Activated naive CD4-positive, alpha-beta T cell treated with anti-CD3 and anti-CD28 coated beads, Interleukin-2, amount 50 U/mL, for 72 hours (primary cell): Measurements from ENCODE around the gene ZFAND3. TPM values are rescaled to one million over a fixed set of nuclear protein-coding genes. Genes with fewer than 3 reads are reported as not detected.

ENCODE experiments used
- ATAC-seq, 2 donors: fragments of 150-1000 bp; cut with Tn5 transposase; 2 replicates each; pipeline ENCODE4 v1.10.0; 2021; ENCODE audit warnings: mild to moderate bottlenecking in 2 of 2, moderate library complexity in 2 of 2
- DNase-seq, 2 donors: peaks; one replicate each; pipeline ENCODE4 v3.0.0; 2021 to 2022; ENCODE audit warnings: low spot score in 2 of 2
- H3K27ac Mint-ChIP-seq, 2 donors: one replicate each; pipeline ENCODE4 v1.8.0; 2022; ENCODE audit warnings: mild to moderate bottlenecking in 2 of 2, mixed read lengths in 2 of 2
- H3K36me3 Mint-ChIP-seq, 2 donors: one replicate each; pipeline ENCODE4 v1.8.0; 2022; ENCODE audit warnings: mixed read lengths in 2 of 2
- H3K9me3 Mint-ChIP-seq, 2 donors: one replicate each; pipeline ENCODE4 v1.8.0; 2022; ENCODE audit warnings: mixed read lengths in 2 of 2
- total RNA-seq, 2 donors: library from RNA; stranded (reverse); gene quantifications; one replicate each; pipeline ENCODE4 v1.2.3, GENCODE V29; 2022

Gene ZFAND3
- total RNA-seq, 2 donors from 2014 or later = 34.1 to 37.2 TPM

DNA sequence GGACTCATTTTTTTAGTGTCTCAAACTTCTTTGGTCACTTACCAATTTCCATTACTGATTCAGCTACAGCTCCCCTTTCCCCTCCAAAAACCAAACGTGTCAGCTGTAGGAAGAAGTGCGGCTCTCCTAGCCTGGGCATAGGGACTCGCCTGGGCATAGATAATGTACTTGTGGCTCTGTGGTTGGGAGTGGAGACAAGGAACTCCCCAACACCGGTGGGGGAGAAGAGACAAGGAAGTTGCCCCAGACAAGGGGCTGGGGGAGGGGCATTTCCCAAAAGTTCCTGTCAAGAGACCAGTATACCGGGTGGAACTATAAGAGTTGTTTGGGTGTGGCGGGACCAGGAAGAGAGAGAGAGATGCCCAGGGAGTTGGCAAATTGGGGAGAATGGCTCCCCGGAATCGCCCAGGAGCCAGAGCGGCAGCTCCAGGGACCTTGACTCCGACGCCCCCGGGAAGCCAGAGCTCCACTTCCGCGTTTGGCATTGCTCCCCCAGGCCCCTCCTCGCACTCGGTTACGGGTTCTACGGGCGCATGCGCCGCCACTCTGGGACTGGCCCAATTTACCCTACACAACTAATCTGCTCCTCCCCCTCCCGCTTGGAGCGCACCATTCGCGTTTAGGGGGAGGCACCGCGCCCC is 871 bp upstream of the ZFAND3 start:
- peak; percentile 91 to 95 for DNase-seq
- Mint-ChIP-seq H3K36me3 (peaks cover 9% of the 10 kb centered on the region in 2 donors), H3K27ac (peak overlapping the region; percentile 99 to 100), H3K9me3 (no peaks in the 10 kb centered on the region)
- peak; percentile 79 to 81 for ATAC-seq

DNA sequence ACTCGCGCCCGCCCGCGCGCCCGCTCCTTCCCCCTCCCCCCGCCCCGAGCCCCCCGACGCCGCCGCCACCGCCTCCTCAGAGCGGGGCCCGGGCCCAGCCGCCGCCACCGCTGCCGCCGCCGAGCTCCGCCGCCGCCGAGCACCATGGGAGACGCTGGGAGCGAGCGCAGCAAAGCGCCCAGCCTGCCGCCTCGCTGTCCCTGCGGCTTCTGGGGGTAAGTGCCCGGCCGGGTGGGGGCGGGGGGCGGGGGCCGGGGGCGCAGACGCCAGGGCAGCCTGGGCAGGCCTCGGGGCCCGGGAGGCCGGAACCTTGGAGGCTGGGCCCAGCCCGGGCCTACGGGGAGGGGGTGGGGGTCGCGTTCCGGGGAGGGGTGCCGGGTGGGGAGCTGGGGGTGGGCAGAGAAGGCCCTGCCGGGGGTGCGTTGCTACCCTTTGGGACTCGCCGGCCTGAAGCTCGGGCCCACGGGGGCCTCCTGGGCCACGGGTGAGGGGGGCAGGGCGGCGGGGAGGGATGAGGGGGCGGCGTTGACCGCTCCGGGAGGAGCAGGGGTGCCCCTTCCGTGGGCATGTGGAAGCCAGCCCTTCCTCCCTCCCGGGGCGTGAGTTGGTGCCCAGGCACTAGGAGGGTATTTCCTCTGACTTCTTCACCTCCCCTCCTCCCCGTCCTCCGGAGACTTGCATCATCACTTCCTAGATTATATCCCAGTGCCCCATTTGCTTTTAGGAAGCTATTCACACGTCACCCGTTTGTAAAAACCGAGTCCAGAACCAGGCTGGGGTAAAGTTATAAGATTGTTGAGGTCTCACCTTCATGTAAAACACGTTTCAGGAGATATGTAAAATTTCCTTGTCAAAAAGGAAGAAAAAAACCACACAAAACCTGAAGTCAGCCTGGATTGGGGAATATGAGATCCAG is 533 bp downstream of the ZFAND3 start:
- ATAC-seq (peak; percentile 13 to 33), DNase-seq (peak; percentile 26 to 65)
- H3K36me3 Mint-ChIP-seq = peaks cover 9% of the 10 kb centered on the region in 2 donors
- peak overlapping the region; percentile 95 to 99 for H3K27ac Mint-ChIP-seq
- H3K9me3 Mint-ChIP-seq = no peaks in the 10 kb centered on the region

DNA sequence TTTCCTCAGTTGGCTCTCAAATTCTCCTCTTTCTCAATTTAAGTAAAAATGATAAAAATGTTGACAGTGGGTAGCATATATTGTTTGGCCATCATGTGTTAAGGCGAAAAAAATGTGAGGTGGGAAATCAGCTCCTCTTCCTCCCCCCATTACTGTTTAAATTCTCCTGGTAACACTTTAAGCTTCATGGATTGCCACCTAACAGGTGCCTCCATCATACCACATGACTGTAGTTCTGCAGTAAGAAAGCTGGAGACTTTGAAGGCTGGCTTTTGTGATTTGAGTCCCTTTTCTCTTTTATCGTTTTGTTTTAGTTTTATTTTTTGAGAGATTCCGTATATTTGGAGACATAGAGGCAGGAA is 1.2 kb downstream of the ZFAND3 start:
- Mint-ChIP-seq H3K27ac (peak overlapping the region; percentile 95 to 99), H3K36me3 (peaks cover 9% of the 10 kb centered on the region in 2 donors), H3K9me3 (no peaks in the 10 kb centered on the region)
- ATAC-seq (no peak), DNase-seq (no peak)

DNA sequence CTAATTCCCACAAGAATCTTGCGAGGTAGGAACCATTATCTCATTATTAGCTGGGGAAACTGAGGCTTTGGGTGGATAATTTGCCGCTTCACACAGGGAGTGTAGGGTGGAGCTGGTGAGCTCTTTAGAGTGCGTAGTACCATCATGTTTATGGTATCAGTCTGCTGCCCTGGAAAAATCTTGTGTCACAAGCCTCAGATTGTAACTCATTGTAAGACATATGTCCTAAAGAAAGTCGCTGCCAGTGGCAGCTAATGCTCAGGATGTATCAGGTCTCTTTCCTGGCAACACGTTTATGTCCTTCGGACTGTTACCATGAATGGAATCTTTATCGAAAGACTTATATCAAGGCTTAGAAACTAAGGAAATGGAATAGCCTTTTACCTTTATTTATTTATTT is 1.9 kb downstream of the ZFAND3 start:
- peaks cover 9% of the 10 kb centered on the region in 2 donors for H3K36me3 Mint-ChIP-seq
- DNase-seq (no peak), ATAC-seq (no peak)
- peak overlapping the region in 1 of 2 donors; percentile 99 for H3K27ac Mint-ChIP-seq
- H3K9me3 Mint-ChIP-seq = no peaks in the 10 kb centered on the region

DNA sequence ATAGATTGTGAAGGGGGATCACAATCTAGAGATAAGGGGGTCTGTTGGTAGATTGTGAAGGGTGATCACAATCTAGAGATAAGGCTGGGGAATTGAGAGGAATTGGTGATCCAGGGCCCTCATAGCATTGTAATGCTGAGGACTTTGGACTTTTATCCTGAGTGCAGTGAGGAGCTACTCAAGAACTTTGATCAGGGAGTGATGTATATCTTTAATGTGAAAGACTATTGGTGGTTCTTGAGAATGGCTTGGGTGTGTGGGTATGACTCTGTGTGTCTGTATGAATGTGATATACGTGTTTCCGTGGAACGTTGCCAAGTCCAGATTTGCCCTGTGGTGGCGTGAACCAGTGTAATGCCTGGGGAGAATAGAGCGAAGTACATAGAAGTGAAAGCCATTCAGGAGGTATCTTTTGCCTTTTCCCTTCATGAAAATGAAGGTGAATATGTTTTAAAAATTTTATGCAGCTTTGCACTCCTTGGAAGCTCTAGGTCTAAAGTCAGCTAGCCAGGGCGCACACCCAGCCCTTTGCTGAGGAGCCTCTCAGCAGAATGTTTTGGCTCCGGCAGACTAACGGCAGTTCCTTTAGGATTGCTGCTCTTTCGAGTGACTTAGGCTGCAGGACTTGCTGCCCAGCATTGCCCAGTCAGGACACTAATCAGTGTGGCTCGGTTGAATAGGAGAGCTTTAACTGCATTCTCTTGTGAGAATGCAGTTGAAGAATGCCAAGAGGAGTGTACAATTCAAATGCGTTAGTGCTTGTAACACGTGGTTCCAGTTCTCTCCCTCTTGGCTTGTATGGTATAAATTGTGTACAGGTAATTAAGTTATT is 3.5 kb downstream of the ZFAND3 start:
- Mint-ChIP-seq H3K36me3 (peaks cover 9 to 14% of the 10 kb centered on the region in 2 donors), H3K27ac (peak overlapping the region; percentile 53 to 57), H3K9me3 (no peaks in the 10 kb centered on the region)
- ATAC-seq (no peak), DNase-seq (peak in 1 of 2 donors; percentile 33)

DNA sequence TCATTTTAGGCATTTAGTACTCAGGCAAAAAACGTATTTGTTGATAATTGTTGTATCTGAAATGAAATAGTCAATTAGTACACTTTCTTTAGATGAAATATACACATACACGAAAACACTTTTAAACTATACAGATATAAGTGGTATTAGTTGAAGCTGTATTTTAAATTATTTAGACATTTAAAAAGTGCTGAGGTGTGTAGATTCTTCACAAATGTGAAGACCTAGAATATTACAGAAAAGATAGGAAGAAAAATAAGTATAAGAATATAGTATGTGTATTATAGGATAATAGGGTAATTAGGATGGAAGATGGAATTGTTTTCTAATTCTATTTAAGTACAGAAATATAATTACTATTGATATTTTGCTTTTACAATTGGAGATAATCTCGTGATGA is 4.6 kb downstream of the ZFAND3 start:
- no peak for ATAC-seq
- no peak for DNase-seq
- peaks cover 9 to 14% of the 10 kb centered on the region in 2 donors for H3K36me3 Mint-ChIP-seq
- H3K27ac Mint-ChIP-seq = no peak overlapping the region
- H3K9me3 Mint-ChIP-seq = no peaks in the 10 kb centered on the region

DNA sequence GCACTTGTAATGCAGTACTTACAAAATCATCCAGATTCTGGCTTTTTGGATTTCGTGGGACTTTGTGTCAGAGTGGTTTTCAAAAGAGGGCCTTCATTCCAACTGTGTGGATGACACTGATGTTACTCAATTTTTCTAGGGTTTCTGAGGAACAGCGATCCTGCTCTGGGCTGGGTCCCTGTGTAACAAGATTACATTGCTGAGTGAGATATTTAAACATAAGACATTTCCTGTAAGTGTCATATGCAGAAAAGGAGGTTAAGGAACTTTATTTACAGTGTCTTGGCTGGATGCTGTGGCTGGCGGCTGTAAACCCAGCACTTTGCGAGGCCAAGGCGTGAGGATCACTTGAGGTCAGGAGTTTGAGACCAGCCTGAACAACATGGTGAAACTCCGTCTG is 6.7 kb downstream of the ZFAND3 start:
- H3K27ac Mint-ChIP-seq = peak overlapping the region in 1 of 2 donors; percentile 19
- DNase-seq (no peak), ATAC-seq (no peak)
- peaks cover 0 to 6% of the 10 kb centered on the region in 2 donors for H3K36me3 Mint-ChIP-seq
- H3K9me3 Mint-ChIP-seq = no peaks in the 10 kb centered on the region

DNA sequence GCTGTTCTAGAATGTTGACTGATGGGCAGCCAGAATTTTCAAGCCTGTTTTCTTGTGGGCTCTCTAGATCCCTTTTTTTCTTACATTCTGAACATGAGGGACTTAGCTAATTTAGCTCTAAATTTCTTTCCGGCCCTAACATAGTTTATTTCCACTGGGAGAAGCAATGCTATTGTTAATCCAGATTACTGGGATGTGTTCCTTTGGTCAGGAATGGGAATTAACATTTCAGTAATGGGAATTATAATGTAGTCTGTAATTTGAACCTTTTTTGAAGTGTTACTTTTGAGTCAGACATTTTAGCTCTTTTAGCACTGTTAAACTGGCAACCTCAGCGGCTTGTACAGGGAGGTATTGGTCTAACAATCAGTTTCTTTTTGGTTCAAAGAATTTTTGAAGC is 7.5 kb downstream of the ZFAND3 start:
- peaks cover 0 to 8% of the 10 kb centered on the region in 2 donors for H3K9me3 Mint-ChIP-seq

DNA sequence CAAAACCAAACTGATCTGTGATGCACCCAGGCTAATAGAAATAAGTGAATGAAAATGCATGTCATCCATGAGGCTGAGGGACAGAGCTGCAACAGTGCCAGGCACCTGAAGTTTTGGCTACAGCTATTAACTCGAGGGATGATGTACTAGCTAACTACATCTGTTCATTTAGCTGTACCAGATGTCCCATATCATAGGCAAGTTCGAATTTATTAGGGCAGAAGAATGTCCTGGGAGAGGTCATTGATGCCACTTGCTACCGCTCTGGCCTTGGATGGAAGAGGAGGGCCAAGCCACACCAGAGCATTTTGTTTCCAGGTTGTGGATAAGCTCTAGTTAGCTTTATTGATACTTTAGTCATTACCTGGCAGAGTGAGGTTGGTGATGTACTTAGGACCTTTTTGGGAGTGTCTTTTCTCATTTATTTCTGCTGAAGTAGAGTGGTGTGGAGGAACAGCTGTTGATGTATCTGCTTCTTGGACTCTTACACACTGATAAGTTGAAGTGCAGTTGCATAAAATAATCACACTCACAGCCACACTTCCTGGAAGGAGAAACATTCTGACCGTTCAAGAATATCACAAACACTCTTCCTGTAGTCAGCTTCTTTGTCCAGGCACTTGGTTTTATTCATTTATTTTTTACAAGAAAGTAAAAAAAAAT is 8.2 kb downstream of the ZFAND3 start:
- no peak overlapping the region for H3K27ac Mint-ChIP-seq
- ATAC-seq (no peak), DNase-seq (no peak)
- peaks cover 0 to 8% of the 10 kb centered on the region in 2 donors for H3K9me3 Mint-ChIP-seq
- H3K36me3 Mint-ChIP-seq = peaks cover 6 to 19% of the 10 kb centered on the region in 2 donors

More for the DNA sequence above, 7.5 kb downstream of the ZFAND3 start:
- ATAC-seq (no peak), DNase-seq (no peak)
- Mint-ChIP-seq H3K36me3 (peaks cover 2 to 14% of the 10 kb centered on the region in 2 donors), H3K27ac (no peak overlapping the region)

DNA sequence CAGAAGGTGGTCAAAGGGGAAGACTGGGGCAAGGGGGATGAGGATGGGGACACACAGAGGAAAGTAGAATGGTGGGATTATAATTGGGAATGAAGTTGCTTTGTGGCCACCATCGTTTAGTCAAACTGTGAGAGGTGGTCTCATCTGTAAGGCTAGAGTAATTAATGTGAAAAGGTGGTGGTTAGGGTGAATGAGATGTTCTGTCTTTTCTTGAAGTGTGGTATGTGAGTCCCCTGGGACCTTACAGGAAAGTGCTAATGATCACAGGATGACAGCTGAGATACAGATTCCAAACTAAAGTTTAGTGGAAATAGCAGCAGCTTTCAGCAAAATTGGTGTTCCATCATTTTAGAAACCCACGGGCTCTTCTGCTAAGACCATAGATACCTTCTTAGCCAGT is 10.7 kb downstream of the ZFAND3 start:
- Mint-ChIP-seq H3K36me3 (peaks cover 12 to 35% of the 10 kb centered on the region in 2 donors), H3K9me3 (peaks cover 0 to 8% of the 10 kb centered on the region in 2 donors), H3K27ac (no peak overlapping the region)
- no peak for ATAC-seq
- DNase-seq = no peak

DNA sequence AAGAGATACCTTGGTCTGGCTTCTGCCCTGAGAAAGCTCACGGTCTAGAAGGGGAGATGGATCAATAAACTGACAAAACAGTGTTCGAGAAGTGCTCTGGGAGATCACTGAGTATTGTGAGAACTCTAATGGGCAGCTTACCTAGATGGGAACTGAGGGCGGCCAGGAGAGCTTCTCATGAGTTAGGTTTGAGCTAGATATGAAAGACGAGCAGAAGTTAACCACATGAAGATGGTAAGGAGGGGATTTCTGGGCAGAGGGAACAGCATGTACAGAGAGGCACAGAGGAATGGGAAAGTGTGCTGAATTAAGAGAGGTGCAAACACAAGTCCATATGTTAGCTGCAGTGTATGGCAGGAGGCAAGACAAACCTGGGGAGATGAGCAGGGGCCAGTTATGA is 11.9 kb downstream of the ZFAND3 start:
- H3K27ac Mint-ChIP-seq = peak overlapping the region in 1 of 2 donors; percentile 1
- peaks cover 12 to 35% of the 10 kb centered on the region in 2 donors for H3K36me3 Mint-ChIP-seq
- no peak for DNase-seq
- peaks cover 0 to 8% of the 10 kb centered on the region in 2 donors for H3K9me3 Mint-ChIP-seq
- no peak for ATAC-seq

DNA sequence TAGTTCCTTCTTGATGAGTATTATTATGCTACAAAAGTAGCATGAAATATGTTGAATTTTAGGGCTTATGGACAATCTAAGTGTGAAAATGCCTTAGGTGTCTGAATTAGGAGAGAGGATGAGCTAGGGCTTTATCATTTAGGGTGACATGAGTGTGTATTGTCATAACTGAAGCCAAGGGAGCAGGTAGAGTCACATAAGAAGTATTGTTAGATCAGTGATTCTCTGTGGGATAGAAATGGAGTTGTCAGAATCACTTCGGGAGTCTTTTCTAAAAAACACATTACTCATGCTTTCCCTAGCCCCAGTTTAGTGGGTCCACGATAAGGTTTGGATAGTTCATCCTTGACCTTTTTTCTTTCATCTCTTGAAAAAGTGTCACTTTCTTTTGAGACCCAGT is 16.4 kb downstream of the ZFAND3 start:
- ATAC-seq = peak; percentile 84 to 88
- Mint-ChIP-seq H3K27ac (peak overlapping the region in 1 of 2 donors; percentile 18), H3K36me3 (peaks cover 12 to 37% of the 10 kb centered on the region in 2 donors)

DNA sequence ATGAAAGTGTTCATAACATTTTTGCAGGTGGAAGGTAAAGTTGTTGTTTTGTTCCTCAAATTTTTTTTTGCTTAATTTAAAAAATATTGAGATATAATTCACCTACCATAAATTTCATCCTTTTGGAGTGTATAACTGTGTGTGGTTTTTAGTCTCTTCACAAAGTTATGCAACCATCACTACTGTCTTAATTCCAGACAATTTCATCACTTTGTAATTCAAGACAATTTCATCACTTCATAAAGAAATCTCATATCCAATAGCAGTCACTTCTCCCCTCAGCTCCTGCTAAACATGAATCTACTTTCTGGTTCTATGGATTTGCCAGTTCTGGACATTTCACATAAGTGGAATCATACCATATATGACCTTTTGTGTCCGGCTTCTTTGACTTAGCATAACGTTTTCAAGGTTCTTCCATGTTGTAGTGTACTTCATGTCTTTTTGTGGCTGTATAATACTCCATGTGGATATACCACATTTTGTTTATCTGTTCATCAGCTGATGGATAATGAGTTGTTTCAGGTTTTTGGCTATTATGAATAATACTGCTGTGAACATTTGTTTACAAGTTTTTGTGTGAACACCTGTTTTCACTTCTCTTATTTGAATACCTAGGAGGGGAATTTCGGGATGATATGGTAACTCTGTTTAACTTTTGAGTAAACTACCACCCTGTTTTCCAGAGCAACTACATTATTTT is 18.8 kb downstream of the ZFAND3 start:
- H3K27ac Mint-ChIP-seq = no peak overlapping the region
- ATAC-seq (no peak), DNase-seq (no peak)
- peaks cover 6 to 19% of the 10 kb centered on the region in 2 donors for H3K36me3 Mint-ChIP-seq
- H3K9me3 Mint-ChIP-seq = no peaks in the 10 kb centered on the region

More for the DNA sequence above, 16.4 kb downstream of the ZFAND3 start:
- peaks cover 0 to 8% of the 10 kb centered on the region in 2 donors for H3K9me3 Mint-ChIP-seq
- DNase-seq = no peak

DNA sequence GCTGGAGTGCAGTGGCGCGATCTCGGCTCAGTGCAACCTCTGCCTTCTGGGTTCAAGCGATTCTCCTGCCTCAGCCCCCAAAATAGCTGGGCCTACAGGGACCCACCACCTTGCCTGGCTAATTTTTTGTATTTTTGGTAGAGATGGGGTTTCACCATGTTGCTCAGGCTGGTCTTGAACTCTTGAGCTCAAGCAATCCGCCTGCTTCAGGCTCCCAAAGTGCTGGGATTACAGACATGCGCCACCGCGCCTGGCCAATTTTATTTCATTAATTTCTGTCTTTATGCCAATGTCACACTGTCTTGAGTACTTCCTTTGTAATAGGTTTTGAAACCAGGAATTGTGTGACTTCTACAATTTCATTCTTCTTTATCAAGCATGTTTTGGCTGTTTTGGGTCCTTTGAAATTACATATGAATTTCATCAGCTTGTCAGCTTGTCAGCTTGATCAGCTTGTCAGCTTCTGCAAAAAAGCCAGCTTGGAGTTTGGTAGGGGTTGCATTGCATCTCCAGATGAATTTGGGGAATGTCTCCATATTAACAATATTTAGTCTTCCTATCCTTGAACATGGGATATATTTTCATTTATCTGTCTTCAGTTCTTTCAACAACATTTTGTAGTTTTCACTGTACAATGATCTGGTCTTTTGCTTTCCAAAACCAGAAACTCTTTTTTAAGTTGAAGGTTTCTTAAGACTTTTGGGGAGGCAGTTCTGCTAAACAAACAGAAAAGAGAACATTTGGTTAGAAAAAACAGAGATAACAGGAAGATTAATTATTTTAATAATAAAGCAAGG is 20.8 kb downstream of the ZFAND3 start:
- DNase-seq = no peak
- no peak for ATAC-seq
- no peaks in the 10 kb centered on the region for H3K9me3 Mint-ChIP-seq
- peaks cover 0 to 26% of the 10 kb centered on the region in 2 donors for H3K36me3 Mint-ChIP-seq
- H3K27ac Mint-ChIP-seq = peak overlapping the region; percentile 44 to 67

DNA sequence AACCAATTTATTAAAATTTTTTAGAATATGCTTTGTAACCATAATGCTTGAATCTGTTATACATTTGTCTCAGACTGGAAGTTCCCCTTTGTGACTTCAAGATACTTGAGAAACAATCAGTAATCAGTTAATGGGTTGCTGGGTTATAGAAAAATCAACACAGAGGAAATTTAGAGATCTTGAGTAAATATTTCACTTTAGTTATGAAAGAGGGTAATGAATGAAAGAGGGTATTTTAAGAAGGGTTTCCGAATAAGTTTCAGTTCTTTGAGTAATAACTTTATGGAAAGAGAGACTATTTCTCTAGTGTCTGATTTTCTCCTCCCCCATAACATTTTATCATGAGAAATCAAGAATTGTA is 21.4 kb downstream of the ZFAND3 start:
- ATAC-seq (peak in 1 of 2 donors; percentile 63), DNase-seq (no peak)
- H3K36me3 Mint-ChIP-seq = peaks cover 0 to 26% of the 10 kb centered on the region in 2 donors
- no peaks in the 10 kb centered on the region for H3K9me3 Mint-ChIP-seq
- peak overlapping the region; percentile 44 to 81 for H3K27ac Mint-ChIP-seq
